GM21576 (cell line): ENCODE data around the gene KDM4C.
A peak's percentile ranks its signal among the peaks of the same experiment; 100 is the strongest.

ENCODE experiments used
- ATAC-seq: cut with Tn5 transposase; IDR thresholded peaks from one replicate; pipeline ENCODE4 v1.9.1; 2021; ENCODE audit warnings: mild to moderate bottlenecking, moderate library complexity; ENCODE audit not compliant: unreplicated experiment

The KDM4C gene

GRCh38 chr9:6852243-6852963, 94.6 kb downstream of the KDM4C start:
- ATAC-seq = no peak

DNA sequence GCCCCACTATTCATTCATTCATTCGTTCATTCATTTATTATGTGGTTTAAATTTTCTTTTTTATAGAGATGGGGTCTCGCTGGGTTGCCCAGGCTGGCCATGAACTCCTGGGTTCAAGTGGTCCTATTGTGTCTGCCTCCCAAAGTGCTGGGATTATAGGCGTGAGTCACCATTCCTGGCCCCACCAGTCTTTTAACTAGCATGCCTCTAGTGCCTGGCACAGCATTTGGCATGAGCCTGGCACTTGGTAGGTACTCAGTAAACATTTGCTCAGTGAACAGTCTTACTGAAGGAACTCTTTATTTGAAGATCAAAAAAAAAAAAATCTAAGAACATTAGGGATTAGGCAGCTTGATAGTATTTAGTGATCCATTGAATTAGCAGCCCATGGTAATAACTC, 98.1 kb downstream of the KDM4C start:
- no peak for ATAC-seq

DNA sequence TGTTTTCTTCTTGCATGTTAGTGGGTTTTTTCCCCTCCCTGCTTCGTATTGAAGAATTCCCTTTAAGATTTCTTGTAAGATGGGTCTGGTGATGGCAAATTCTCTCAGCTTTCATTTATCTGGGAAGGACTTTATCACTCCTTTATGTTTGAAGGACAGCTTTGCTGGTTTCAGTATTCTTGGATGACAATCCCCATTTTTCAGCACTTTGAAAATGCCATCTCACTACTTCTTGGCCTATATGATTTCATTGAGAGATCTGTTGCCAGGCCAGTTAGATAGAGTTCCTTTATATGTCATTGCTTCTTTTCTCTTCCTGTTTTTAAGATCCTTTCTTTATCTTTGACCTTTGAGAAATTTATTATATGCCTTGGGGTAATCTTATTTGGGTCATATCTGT, 106.3 kb downstream of the KDM4C start:
- ATAC-seq = no peak

- no peak for ATAC-seq
Measured at GRCh38 chr9:6869081-6869948, 111.5 kb downstream of the KDM4C start.

DNA sequence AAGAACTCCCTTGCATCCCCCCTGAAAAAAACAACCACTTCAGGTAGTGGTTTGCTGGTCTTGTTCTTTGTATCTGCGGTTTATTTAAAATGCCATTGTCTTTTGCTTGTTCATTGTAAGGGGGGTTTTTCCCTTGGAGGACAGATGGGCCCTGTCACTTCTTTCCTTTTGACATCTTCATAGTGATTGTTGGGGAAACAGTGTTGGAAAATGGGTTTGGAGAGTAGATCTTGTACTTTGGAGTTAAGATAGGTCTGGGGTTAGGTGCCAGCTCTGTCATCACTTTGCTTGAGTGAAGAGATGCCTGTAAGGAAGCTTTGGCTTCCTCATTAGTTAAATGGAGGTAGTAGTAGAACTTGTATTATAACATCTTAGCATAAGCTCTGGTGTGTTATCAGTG, 112.4 kb downstream of the KDM4C start:
- no peak for ATAC-seq

GRCh38 chr9:6870650-6871477, 113.1 kb downstream of the KDM4C start:
- no peak for ATAC-seq

DNA sequence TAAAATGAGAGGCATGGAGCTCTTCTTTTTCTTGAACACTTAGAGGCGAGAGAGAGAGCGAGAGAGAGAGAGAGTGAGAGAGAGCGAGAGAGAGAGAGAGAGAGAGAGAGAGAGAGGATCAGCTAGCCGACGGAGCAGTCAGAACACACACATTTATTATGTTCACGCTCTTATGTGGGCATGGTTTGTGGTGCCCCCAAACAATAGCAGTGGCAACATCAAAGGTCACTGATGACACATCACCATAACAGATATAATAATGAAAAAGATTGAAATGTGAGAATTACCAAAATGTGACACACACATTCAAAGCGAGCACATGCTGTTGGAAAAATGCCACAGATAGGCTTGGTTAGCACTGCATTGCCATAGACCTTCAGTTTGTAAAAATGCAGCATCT, 116.1 kb downstream of the KDM4C start:
- ATAC-seq = no peak

GRCh38 chr9:6876195-6876894, 118.6 kb downstream of the KDM4C start:
- no peak for ATAC-seq

GRCh38 chr9:6877671-6878161, 119.9 kb downstream of the KDM4C start:
- ATAC-seq = no peak

- ATAC-seq = no peak
Measured at GRCh38 chr9:6880626-6881025, 122.9 kb downstream of the KDM4C start.

DNA sequence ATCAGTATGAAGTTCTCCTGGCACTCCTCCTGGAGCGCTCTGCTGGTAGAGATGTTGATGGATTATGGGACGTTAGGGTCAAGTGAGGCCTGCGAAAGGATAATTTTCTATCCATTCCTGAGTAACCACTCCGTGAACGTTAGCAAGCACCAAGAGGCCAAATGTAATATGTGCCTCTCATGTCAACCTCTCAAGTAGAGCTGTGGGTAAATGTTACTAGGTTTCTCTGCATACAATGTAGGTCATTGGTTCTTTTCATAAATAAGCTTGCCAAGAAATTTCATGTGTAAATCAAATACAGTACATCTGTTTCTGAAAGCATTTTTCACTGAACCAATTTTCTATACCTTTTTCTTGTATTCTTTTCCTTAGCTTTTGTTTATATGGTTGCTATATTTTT, 126.3 kb downstream of the KDM4C start:
- no peak for ATAC-seq

DNA sequence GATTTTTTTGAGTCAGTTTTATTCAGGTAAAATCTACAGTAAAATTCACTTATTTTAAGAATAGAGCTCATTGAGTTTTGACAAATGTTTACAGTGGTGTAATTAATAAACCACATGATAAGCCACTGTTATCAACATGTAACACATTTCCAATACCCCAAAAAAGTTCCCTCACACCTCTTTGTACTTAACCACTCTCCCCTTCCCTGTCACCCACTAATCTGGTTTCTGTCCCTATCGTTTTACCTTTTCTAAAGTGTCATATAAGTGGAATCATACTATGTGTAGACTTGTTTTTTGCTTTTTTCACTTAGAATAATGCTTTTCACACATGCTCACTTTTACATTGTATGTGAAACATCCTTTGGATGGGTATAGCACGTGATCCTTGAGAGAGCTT, 127.2 kb downstream of the KDM4C start:
- ATAC-seq = no peak

DNA sequence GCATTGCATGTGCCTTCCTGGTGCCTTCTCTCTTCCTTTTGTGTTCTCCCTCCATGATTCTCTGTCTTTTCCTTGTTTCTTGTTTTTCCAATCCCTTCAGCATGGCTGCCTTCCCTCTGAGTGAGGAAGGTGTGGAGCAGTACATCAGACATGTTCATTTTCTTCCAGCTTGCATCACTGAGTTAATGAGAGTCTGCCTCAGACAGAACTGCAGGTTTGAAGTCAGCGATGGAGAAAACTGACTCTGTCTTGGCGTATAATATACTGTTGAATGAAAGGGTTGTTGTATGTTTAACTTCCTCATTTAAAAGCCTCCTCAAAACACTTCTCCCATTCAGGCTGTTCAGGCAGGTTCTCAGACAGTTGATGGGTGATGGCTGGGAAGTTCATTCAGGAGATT, 129.3 kb downstream of the KDM4C start:
- no peak for ATAC-seq

GRCh38 chr9:6889868-6890267, 132.1 kb downstream of the KDM4C start:
- no peak for ATAC-seq

DNA sequence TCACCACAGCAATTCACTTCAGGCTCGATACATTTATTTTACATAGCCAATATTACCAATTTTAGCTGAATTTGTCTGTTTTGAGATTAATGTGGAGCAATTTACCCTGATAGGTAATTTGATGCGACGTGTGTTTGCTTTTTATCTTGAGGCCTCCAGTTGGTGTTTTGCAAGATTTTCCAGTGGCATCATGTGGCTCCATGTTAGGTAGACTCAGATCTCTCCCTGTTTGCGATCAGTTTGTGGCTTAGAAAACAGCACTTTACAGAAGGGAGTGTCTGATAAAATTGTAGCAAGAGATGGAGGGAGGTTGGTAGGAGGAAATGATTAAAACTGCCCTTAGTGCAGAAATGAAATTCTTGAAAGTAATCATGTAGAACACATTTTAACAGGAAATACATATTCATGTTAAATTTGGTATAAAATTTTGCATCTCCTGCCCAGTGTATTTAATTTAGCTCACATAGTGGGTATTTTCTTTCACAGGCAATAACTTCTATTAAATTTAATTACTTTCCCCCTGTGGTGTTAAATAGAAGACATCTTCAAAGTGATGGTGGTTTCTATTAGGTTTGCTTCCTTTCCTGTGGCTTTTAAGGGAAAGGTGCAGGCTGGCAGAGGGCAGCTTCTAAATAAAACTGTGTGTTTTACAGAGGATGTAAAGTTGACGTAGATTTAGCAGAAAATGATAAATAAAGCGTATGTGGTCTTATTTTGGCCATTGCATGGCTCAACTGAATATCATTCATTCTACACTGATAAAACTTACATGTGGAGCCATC, 135.8 kb downstream of the KDM4C start:
- ATAC-seq = peak; percentile 42

- ATAC-seq = peak; percentile 94
Measured at GRCh38 chr9:6894135-6894534, 136.4 kb downstream of the KDM4C start.

GRCh38 chr9:6895754-6896153, 138.0 kb downstream of the KDM4C start:
- no peak for ATAC-seq

- no peak for ATAC-seq
Measured at GRCh38 chr9:6896562-6896961, 138.8 kb downstream of the KDM4C start.

DNA sequence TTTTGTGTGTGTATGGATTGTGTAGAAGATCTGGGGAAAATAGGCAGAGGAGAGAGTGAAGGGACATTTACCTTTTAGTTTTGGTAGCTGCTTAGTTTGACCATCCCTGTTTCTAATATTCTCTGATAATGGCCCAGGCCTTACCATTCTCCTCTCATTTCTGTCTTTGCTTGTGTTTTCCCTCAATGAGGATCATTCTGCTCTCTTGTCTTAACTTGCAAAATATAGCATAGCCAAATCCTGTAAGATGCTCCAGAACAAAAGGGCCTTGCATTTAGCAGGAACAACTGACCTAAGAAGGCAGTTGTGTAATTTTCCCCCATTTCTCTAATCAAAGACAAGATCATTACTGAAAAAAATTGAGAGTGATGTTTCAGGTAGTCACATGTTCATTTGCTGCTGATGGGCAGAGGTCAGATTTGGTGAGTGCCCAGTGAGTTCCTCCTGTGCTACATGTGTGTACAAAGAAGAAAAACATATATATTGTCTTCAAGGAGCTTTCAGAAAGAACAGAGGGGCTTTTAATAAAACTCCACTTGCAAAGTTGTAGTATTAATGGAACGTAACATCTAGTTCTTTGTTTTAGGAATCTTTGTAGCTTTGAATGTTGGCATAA, 139.5 kb downstream of the KDM4C start:
- no peak for ATAC-seq
